ENCODE results near the gene APOL5. TPM values are rescaled to one million over a fixed set of nuclear protein-coding genes. Genes with fewer than 3 reads are reported as not detected.
"Not testable (repeated sequence)": the region's sequence is repeated elsewhere in the genome, so short reads cannot be mapped to it uniquely, and the experiment has no call there.

The APOL5 gene
- total RNA-seq, 1 donor from 2014 or later: not detected

DNA sequence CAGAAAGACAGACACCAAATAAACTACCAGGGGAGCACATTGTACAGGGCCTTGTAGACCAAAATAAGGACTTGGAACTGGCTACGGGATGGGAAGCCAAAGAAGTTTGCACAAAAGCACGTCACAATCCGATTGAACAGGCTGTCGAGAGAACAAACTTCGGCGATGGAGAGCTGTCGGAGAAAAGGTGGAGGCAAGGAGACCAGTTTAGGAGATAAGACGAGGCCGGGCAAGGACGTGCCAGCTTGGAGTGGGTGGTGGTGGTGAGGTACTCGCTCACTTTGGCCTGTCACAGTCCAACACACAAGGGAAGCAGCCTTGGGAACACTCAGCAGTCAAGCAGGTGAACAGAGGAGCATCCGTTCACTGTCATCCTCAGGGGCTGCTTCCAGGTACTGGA, 19.0 kb downstream of the APOL5 start:
- TF ChIP-seq, protein P1, sequence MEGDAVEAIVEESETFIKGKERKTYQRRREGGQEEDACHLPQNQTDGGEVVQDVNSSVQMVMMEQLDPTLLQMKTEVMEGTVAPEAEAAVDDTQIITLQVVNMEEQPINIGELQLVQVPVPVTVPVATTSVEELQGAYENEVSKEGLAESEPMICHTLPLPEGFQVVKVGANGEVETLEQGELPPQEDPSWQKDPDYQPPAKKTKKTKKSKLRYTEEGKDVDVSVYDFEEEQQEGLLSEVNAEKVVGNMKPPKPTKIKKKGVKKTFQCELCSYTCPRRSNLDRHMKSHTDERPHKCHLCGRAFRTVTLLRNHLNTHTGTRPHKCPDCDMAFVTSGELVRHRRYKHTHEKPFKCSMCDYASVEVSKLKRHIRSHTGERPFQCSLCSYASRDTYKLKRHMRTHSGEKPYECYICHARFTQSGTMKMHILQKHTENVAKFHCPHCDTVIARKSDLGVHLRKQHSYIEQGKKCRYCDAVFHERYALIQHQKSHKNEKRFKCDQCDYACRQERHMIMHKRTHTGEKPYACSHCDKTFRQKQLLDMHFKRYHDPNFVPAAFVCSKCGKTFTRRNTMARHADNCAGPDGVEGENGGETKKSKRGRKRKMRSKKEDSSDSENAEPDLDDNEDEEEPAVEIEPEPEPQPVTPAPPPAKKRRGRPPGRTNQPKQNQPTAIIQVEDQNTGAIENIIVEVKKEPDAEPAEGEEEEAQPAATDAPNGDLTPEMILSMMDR (IDR thresholded peaks at IDR 0.05; ENCODE audit: insufficient read depth, low read depth, low read length): no peak
- TF ChIP-seq EZH2 (IDR thresholded peaks at IDR 0.05; ENCODE audit: insufficient read depth, low read length): no peak
- Histone ChIP-seq H3K9ac (ENCODE audit: low read length) (no peak overlapping the region), H3K27me3 (ENCODE audit: insufficient read depth, low read length) (no peaks in the 10 kb centered on the region), H3K36me3 (ENCODE audit: insufficient read depth, low read length) (peaks cover 9% of the 10 kb centered on the region), H3K4me3 (ENCODE audit: insufficient read depth, low read depth, low read length) (no peak overlapping the region), H2AFZ (ENCODE audit: low read depth, low read length) (no peak overlapping the region), H3K4me2 (ENCODE audit: low read length) (no peak overlapping the region), H3K4me1 (ENCODE audit: insufficient read depth, low read length) (peaks cover 6% of the 10 kb centered on the region), H4K20me1 (ENCODE audit: insufficient read depth, low read length) (peaks cover 6% of the 10 kb centered on the region), H3K9me3 (ENCODE audit: insufficient read depth, low read depth, low read length) (no peaks in the 10 kb centered on the region), H3K27ac (ENCODE audit: low read depth, low read length) (no peak overlapping the region), H3K79me2 (ENCODE audit: insufficient read depth, low read length) (no peaks in the 10 kb centered on the region)
- Mint-ChIP-seq H3K27ac (ENCODE audit: unreplicated experiment) (no peak overlapping the region), H3K4me1 (ENCODE audit: low read depth, unreplicated experiment) (peaks cover 5% of the 10 kb centered on the region), H3K4me3 (ENCODE audit: unreplicated experiment) (no peak overlapping the region), H3K27me3 (ENCODE audit: low read depth, unreplicated experiment) (peaks cover 2% of the 10 kb centered on the region), H3K9me3 (ENCODE audit: unreplicated experiment) (no peaks in the 10 kb centered on the region), H3K36me3 (ENCODE audit: low read depth, unreplicated experiment) (peaks cover 35% of the 10 kb centered on the region)
- FAIRE-seq (no peak), DNase-seq (ENCODE audit: low read depth) (no peak)

DNA sequence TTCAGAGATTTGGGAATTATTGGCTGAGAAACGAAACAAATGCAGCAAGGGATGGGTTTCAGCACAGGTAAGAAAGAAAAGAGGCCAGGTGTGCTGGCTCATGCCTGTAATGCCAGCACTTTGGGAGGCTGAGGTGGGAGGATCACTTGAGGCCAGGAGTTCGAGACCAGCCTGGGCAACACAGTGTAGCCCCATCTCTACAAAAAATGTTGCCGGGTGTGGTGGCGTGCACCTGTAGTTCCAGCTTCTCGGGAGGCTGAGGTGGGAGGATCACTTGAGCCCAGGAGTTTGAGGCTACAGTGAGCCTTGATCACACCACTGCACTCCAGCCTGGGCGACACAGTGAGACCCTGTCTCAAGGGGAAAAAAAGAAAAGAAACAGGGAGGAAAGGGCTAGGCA, 20.2 kb downstream of the APOL5 start:
- H3K27me3 Mint-ChIP-seq (ENCODE audit: low read depth, unreplicated experiment); H3K36me3 ChIP-seq (ENCODE audit: insufficient read depth, low read length); FAIRE-seq; H3K27ac ChIP-seq (ENCODE audit: low read depth, low read length); H2AFZ ChIP-seq (ENCODE audit: low read depth, low read length); H3K4me2 ChIP-seq (ENCODE audit: low read length); H3K9ac ChIP-seq (ENCODE audit: low read length); H3K27me3 ChIP-seq (ENCODE audit: insufficient read depth, low read length); H3K9me3 ChIP-seq (ENCODE audit: insufficient read depth, low read depth, low read length); H3K9me3 Mint-ChIP-seq (ENCODE audit: unreplicated experiment); H3K79me2 ChIP-seq (ENCODE audit: insufficient read depth, low read length); H3K4me3 Mint-ChIP-seq (ENCODE audit: unreplicated experiment); H3K4me3 ChIP-seq (ENCODE audit: insufficient read depth, low read depth, low read length); DNase-seq (ENCODE audit: low read depth): not testable (repeated sequence)
- peaks cover 13% of the 10 kb centered on the region for H4K20me1 ChIP-seq (ENCODE audit: insufficient read depth, low read length)
- peaks cover 18% of the 10 kb centered on the region for H3K4me1 ChIP-seq (ENCODE audit: insufficient read depth, low read length)
- H3K36me3 Mint-ChIP-seq (ENCODE audit: low read depth, unreplicated experiment): peaks cover 28% of the 10 kb centered on the region
- H3K4me1 Mint-ChIP-seq (ENCODE audit: low read depth, unreplicated experiment): peaks cover 16% of the 10 kb centered on the region
- H3K27ac Mint-ChIP-seq (ENCODE audit: unreplicated experiment): peak overlapping the region; percentile 38

DNA sequence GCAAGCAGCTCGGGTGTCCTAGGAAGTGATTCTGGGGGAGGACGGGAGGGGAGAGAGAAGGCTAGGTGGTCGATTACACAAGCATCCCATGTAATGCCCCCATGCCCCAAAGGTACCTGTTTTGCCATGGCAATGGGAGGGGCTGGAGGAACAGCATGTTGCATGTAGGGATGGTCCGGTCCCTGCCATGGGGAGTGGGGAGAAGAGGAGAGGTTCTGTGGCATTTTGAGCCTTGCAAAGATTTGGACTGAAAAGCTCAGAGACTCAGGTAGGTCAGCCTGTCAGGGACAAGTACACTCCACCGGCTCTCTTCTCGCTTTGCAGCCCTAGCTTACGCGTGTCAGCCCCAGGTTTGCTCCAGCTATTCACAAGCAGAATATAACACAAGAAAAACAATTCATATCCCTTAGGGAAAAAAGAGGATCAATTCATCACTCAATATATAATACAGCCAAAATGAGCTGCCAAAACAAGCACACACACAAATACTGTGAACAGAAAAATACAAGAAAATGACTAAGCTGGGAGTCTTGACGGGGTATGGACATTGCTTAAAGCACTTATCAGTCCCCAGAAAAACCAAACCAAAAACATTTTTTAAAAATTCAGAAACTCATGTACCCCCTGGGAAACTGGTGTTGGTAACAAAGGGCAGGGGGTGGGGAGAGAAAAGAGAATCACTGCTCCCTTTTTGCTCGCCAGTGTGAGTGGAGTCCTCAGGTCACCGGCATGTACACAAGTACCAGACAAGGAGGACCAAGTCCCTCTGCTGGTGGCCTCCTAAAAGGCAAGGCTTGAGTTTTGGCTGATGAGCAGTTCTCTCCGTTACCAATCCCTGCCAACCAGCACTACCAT, 21.6 kb downstream of the APOL5 start:
- H3K9me3 ChIP-seq (ENCODE audit: insufficient read depth, low read depth, low read length): no peaks in the 10 kb centered on the region
- DNase-seq (ENCODE audit: low read depth) (no peak), FAIRE-seq (no peak)
- H3K27ac Mint-ChIP-seq (ENCODE audit: unreplicated experiment): no peak overlapping the region
- no peak overlapping the region for H3K4me3 Mint-ChIP-seq (ENCODE audit: unreplicated experiment)
- H3K36me3 Mint-ChIP-seq (ENCODE audit: low read depth, unreplicated experiment): peaks cover 28% of the 10 kb centered on the region
- H3K79me2 ChIP-seq (ENCODE audit: insufficient read depth, low read length): no peaks in the 10 kb centered on the region
- H3K27me3 ChIP-seq (ENCODE audit: insufficient read depth, low read length): no peaks in the 10 kb centered on the region
- H3K27ac ChIP-seq (ENCODE audit: low read depth, low read length): no peak overlapping the region
- no peak overlapping the region for H2AFZ ChIP-seq (ENCODE audit: low read depth, low read length)
- peaks cover 21% of the 10 kb centered on the region for H4K20me1 ChIP-seq (ENCODE audit: insufficient read depth, low read length)
- no peak overlapping the region for H3K4me2 ChIP-seq (ENCODE audit: low read length)
- no peaks in the 10 kb centered on the region for H3K27me3 Mint-ChIP-seq (ENCODE audit: low read depth, unreplicated experiment)
- peaks cover 23% of the 10 kb centered on the region for H3K4me1 Mint-ChIP-seq (ENCODE audit: low read depth, unreplicated experiment)
- no peak overlapping the region for H3K4me3 ChIP-seq (ENCODE audit: insufficient read depth, low read depth, low read length)
- H3K9ac ChIP-seq (ENCODE audit: low read length): no peak overlapping the region
- TF ChIP-seq EZH2 (IDR thresholded peaks at IDR 0.05; ENCODE audit: insufficient read depth, low read length): no peak
- TF ChIP-seq, protein P1 (IDR thresholded peaks at IDR 0.05; ENCODE audit: insufficient read depth, low read depth, low read length): peak; percentile 19
- H3K9me3 Mint-ChIP-seq (ENCODE audit: unreplicated experiment): no peaks in the 10 kb centered on the region
- peaks cover 15% of the 10 kb centered on the region for H3K36me3 ChIP-seq (ENCODE audit: insufficient read depth, low read length)
- H3K4me1 ChIP-seq (ENCODE audit: insufficient read depth, low read length): peaks cover 26% of the 10 kb centered on the region

Measured in astrocyte (in vitro differentiated cells and primary cell).